H9 (cell line): Measurements from ENCODE around the gene TSKU. TPM values are rescaled to one million over a fixed set of nuclear protein-coding genes. Genes with fewer than 3 reads are reported as not detected.

Experiments
- DNase-seq: peaks from one replicate; pipeline ENCODE4 v3.0.0-alpha.2; 2017
- H2AFZ ChIP-seq: one replicate; pipeline ENCODE4 v1.6.1; 2013; ENCODE audit warnings: mild to moderate bottlenecking, low read length, control low read depth, moderate library complexity
- H2AK5ac ChIP-seq: 2 replicates; pipeline ENCODE4 v1.6.1; 2013; ENCODE audit warnings: low read length, control low read depth, mixed read lengths; ENCODE audit not compliant: insufficient read length
- H2BK120ac ChIP-seq: one replicate; pipeline ENCODE4 v1.6.1; 2013; ENCODE audit warnings: low read depth, mild to moderate bottlenecking, low read length, control low read depth, inconsistent platforms; ENCODE audit not compliant: poor library complexity, severe bottlenecking
- H2BK12ac ChIP-seq: 2 replicates; pipeline ENCODE4 v1.6.1; 2013; ENCODE audit warnings: low read length, control low read depth, mixed read lengths, low read depth; ENCODE audit not compliant: insufficient read length
- H2BK15ac ChIP-seq: 2 replicates; pipeline ENCODE4 v1.6.1; 2013; ENCODE audit warnings: low read depth, low read length, control low read depth
- H2BK20ac ChIP-seq: one replicate; pipeline ENCODE4 v1.6.1; 2013; ENCODE audit warnings: low read depth, mild to moderate bottlenecking, low read length, control low read depth, inconsistent platforms; ENCODE audit not compliant: poor library complexity, severe bottlenecking
- H2BK5ac ChIP-seq: 2 replicates; pipeline ENCODE4 v1.6.1; 2013; ENCODE audit warnings: low read length, control low read depth, mixed read lengths; ENCODE audit not compliant: insufficient read length
- H3K14ac ChIP-seq: 2 replicates; pipeline ENCODE4 v1.6.1; 2013; ENCODE audit warnings: low read length, control low read depth; ENCODE audit not compliant: insufficient read depth
- H3K18ac ChIP-seq: 2 replicates; pipeline ENCODE4 v1.6.1; 2013; ENCODE audit warnings: low read depth, mild to moderate bottlenecking, mixed read lengths, low read length, control low read depth; ENCODE audit not compliant: insufficient read length
- H3K23ac ChIP-seq: 2 replicates; pipeline ENCODE4 v1.6.1; 2013; ENCODE audit warnings: low read length, control low read depth, mixed read lengths, low read depth; ENCODE audit not compliant: insufficient read length
- H3K23me2 ChIP-seq: 2 replicates; pipeline ENCODE4 v1.6.1; 2013; ENCODE audit warnings: low read depth, mild to moderate bottlenecking, mixed read lengths, low read length, control low read depth; ENCODE audit not compliant: insufficient read length, poor library complexity, severe bottlenecking
- H3K27ac ChIP-seq: 2 replicates; pipeline ENCODE4 v1.5.1; 2013; ENCODE audit warnings: low read length, control low read depth, mixed read lengths, low read depth; ENCODE audit not compliant: insufficient read length
- H3K27me3 ChIP-seq: 2 replicates; pipeline ENCODE4 v1.6.1; 2013; ENCODE audit warnings: low read length, control low read depth, inconsistent platforms; ENCODE audit not compliant: insufficient read depth
- H3K4ac ChIP-seq: 2 replicates; pipeline ENCODE4 v1.6.1; 2013; ENCODE audit warnings: low read depth, mild to moderate bottlenecking, control low read depth, inconsistent platforms, low read length, moderate library complexity
- H3K4me1 ChIP-seq: 2 replicates; pipeline ENCODE4 v1.6.1; 2013; ENCODE audit warnings: low read length, control low read depth, inconsistent platforms; ENCODE audit not compliant: insufficient read depth
- H3K4me2 ChIP-seq: 2 replicates; pipeline ENCODE4 v1.6.1; 2013; ENCODE audit warnings: low read length, control low read depth, mixed read lengths; ENCODE audit not compliant: insufficient read length, insufficient read depth
- H3K56ac ChIP-seq: 2 replicates; pipeline ENCODE4 v1.6.1; 2013; ENCODE audit warnings: low read depth, mild to moderate bottlenecking, mixed read lengths, low read length, control low read depth; ENCODE audit not compliant: insufficient read length
- H3K79me1 ChIP-seq: 2 replicates; pipeline ENCODE4 v1.6.1; 2013; ENCODE audit warnings: low read depth, mild to moderate bottlenecking, moderate library complexity, low read length, control low read depth, inconsistent platforms; ENCODE audit not compliant: insufficient read depth, poor library complexity, severe bottlenecking
- H3K79me2 ChIP-seq: 2 replicates; pipeline ENCODE4 v1.6.1; 2013; ENCODE audit warnings: low read length, control low read depth, inconsistent platforms; ENCODE audit not compliant: insufficient read depth
- H3K9ac ChIP-seq: 2 replicates; pipeline ENCODE4 v1.6.1; 2013; ENCODE audit warnings: low read length, control low read depth, mixed read lengths; ENCODE audit not compliant: insufficient read length; ENCODE audit errors: extremely low read depth
- H3K9me3 ChIP-seq: one replicate; pipeline ENCODE4 v1.6.1; 2013; ENCODE audit warnings: low read depth, low read length, inconsistent platforms; ENCODE audit not compliant: control insufficient read depth
- H3T11ph ChIP-seq: one replicate; pipeline ENCODE4 v1.6.1; 2013; ENCODE audit warnings: mild to moderate bottlenecking, low read length, control low read depth, inconsistent platforms
- H4K20me1 ChIP-seq: one replicate; pipeline ENCODE4 v1.6.1; 2013; ENCODE audit not compliant: control insufficient read depth, insufficient read length, insufficient read depth
- H4K5ac ChIP-seq: 2 replicates; pipeline ENCODE4 v1.6.1; 2013; ENCODE audit warnings: low read depth, mild to moderate bottlenecking, mixed read lengths, low read length, control low read depth; ENCODE audit not compliant: insufficient read length
- H4K8ac ChIP-seq: replicated peaks from 2 replicates; pipeline ENCODE4 v1.6.1; 2013; ENCODE audit warnings: low read length, control low read depth, mixed read lengths, low read depth; ENCODE audit not compliant: insufficient read length
- H4K91ac ChIP-seq: 2 replicates; pipeline ENCODE4 v1.6.1; 2013; ENCODE audit warnings: low read depth, mild to moderate bottlenecking, moderate library complexity, mixed read lengths, low read length, control low read depth; ENCODE audit not compliant: insufficient read length
- H3K27ac Mint-ChIP-seq, 3 experiments: 2 replicates in 2 of 3; 3 replicates in 1 of 3; pipeline ENCODE4 v1.8.0; 2020 to 2021; ENCODE audit warnings: mixed read lengths in 3 of 3, mild to moderate bottlenecking in 1 of 3, moderate library complexity in 1 of 3
- H3K27me3 Mint-ChIP-seq: 2 replicates; pipeline ENCODE4 v1.8.0; 2021; ENCODE audit warnings: low read depth, mild to moderate bottlenecking, moderate library complexity, mixed read lengths
- H3K36me3 Mint-ChIP-seq, 3 experiments: 2 replicates in 2 of 3; 3 replicates in 1 of 3; pipeline ENCODE4 v1.8.0; 2020 to 2021; ENCODE audit warnings: low read depth in 3 of 3, mixed read lengths in 3 of 3; ENCODE audit not compliant: insufficient read depth in 1 of 3
- H3K4me1 Mint-ChIP-seq, 2 experiments: 2 replicates each; pipeline ENCODE4 v1.8.0; 2020; ENCODE audit warnings: mixed read lengths in 2 of 2
- H3K4me3 Mint-ChIP-seq, 2 experiments: 2 replicates in 1 of 2; 3 replicates in 1 of 2; pipeline ENCODE4 v1.8.0; 2020 to 2021; ENCODE audit warnings: mild to moderate bottlenecking in 2 of 2, mixed read lengths in 2 of 2, moderate library complexity in 1 of 2
- H3K9me3 Mint-ChIP-seq, 2 experiments: 2 replicates in 1 of 2; 3 replicates in 1 of 2; pipeline ENCODE4 v1.8.0; 2020; ENCODE audit warnings: mild to moderate bottlenecking in 2 of 2, mixed read lengths in 2 of 2, moderate library complexity in 1 of 2
- WGBS: extraction: QIAGEN DNeasy Blood & Tissue Kit; methylation state at CpG from one replicate; pipeline ENCODE4 v1.1.7; 2013; ENCODE audit warnings: missing lambda C conversion rate, low lambda C conversion rate, mixed read lengths; ENCODE audit not compliant: insufficient read length; ENCODE audit errors: extremely low coverage; 5-methylcytosine and 5-hydroxymethylcytosine counted together
- total RNA-seq: library from RNA; stranded (reverse); gene quantifications from 2 replicates; pipeline ENCODE4 v1.2.1, GENCODE V29; 2021
- TF ChIP-seq, protein P1 (sequence below): fragments of 200-600 bp; sonication (generic); conservative IDR thresholded peaks from 3 replicates; pipeline ENCODE4 v1.8.0; 2021; ENCODE audit warnings: antibody characterized with exemption, mild to moderate bottlenecking

Gene TSKU
- total RNA-seq, 1 experiment from 2014 or later = 25.4 TPM

GRCh38 chr11:76791861-76792260 lies 8.7 kb downstream of the TSKU start:
- Histone ChIP-seq H3K23ac (no peak overlapping the region), H3K4me1 (peaks cover 3% of the 10 kb centered on the region; the same call in 1 of the 2 replicates), H3T11ph (no peak overlapping the region), H3K4ac (no peak overlapping the region), H2BK5ac (no peak overlapping the region), H2BK15ac (no peak overlapping the region), H3K23me2 (no peaks in the 10 kb centered on the region), H3K27me3 (no peaks in the 10 kb centered on the region), H4K91ac (no peak overlapping the region), H4K20me1 (no peaks in the 10 kb centered on the region), H2AK5ac (no peak overlapping the region), H3K18ac (no peak overlapping the region), H3K79me1 (no peaks in the 10 kb centered on the region), H3K14ac (no peak overlapping the region), H3K79me2 (peaks cover 18% of the 10 kb centered on the region; the same call in 1 of the 2 replicates), H2BK20ac (no peak overlapping the region), H4K5ac (no peak overlapping the region), H2BK12ac (no peak overlapping the region), H3K9ac (no peak overlapping the region), H3K56ac (no peak overlapping the region), H3K9me3 (no peaks in the 10 kb centered on the region), H3K27ac (no peak overlapping the region), H2BK120ac (no peak overlapping the region), H2AFZ (no peak overlapping the region), H3K4me2 (no peak overlapping the region), H4K8ac (no peak overlapping the region)
- no CpG with 5 or more reads among the region's 6 CpGs for WGBS
- peaks cover 43 to 48% (median 44%) of the 10 kb centered on the region in 3 experiments for H3K36me3 Mint-ChIP-seq
- no peak overlapping the region; a peak in 1 of 7 replicates for H3K27ac Mint-ChIP-seq
- peak; percentile 17 for DNase-seq
- H3K9me3 Mint-ChIP-seq = peaks cover 25 to 26% of the 10 kb centered on the region in 2 experiments
- peaks cover 2% of the 10 kb centered on the region for H3K27me3 Mint-ChIP-seq
- H3K4me3 Mint-ChIP-seq = no peak overlapping the region
- TF ChIP-seq, protein P1, sequence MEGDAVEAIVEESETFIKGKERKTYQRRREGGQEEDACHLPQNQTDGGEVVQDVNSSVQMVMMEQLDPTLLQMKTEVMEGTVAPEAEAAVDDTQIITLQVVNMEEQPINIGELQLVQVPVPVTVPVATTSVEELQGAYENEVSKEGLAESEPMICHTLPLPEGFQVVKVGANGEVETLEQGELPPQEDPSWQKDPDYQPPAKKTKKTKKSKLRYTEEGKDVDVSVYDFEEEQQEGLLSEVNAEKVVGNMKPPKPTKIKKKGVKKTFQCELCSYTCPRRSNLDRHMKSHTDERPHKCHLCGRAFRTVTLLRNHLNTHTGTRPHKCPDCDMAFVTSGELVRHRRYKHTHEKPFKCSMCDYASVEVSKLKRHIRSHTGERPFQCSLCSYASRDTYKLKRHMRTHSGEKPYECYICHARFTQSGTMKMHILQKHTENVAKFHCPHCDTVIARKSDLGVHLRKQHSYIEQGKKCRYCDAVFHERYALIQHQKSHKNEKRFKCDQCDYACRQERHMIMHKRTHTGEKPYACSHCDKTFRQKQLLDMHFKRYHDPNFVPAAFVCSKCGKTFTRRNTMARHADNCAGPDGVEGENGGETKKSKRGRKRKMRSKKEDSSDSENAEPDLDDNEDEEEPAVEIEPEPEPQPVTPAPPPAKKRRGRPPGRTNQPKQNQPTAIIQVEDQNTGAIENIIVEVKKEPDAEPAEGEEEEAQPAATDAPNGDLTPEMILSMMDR = no peak
- peaks cover 60 to 66% of the 10 kb centered on the region in 2 experiments for H3K4me1 Mint-ChIP-seq
